ENCODE results near the gene HOXC10. TPM values are rescaled to one million over a fixed set of nuclear protein-coding genes. Genes with fewer than 3 reads are reported as not detected.

The HOXC10 gene
- total and polyA plus RNA-seq, 2 of the 8 experiments (the other 6 are each of a cell fraction or from before 2014, with no cell fraction given): not detected

DNA sequence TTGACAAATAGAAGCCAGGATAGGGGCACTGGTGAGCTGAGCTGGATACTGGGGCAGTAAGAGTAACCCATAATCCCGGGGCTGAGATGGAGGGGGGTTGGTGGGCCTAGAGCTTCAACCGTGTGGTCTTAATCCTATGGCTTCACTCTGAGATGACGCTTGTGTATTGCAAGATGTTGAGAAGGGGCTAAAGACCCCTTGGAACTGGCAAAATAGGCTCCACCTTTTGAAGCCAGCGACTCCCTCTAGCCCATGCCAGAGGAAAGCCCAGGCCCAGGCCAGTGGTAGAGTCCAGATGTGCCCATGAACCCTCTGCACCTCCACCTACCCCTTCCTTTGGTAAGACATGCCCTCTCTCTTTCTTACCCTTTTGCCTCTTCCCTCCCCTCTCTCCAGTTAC, 25.6 kb upstream of the HOXC10 start (continued):
- TF ChIP-seq CTBP2 (IDR thresholded peaks at IDR 0.05; ENCODE audit: borderline replicate concordance, insufficient read depth, insufficient read length, low read length): no peak
